Neural cell (in vitro differentiated cells): ENCODE measurements around the gene ABCG8. TPM values are rescaled to one million over a fixed set of nuclear protein-coding genes. Genes with fewer than 3 reads are reported as not detected.

Experiments
- H2AFZ ChIP-seq: fragments of 200-600, 300-800 bp; sonication (generic), shearing (Covaris generic); 2 replicates; pipeline ENCODE4 v1.6.0; 2014; ENCODE audit warnings: low read depth, mild to moderate bottlenecking, antibody characterized with exemption, low read length, moderate library complexity
- H3F3A ChIP-seq: fragments of 200-600 bp; shearing (Covaris generic); 2 replicates; pipeline ENCODE4 v1.6.1; 2016; ENCODE audit warnings: mild to moderate bottlenecking, moderate library complexity, mixed read lengths, antibody characterized with exemption, low read length; ENCODE audit not compliant: insufficient read depth, poor library complexity, severe bottlenecking
- H3K27ac ChIP-seq: fragments of 200-600, 300-800 bp; sonication (generic), shearing (Covaris generic); 2 replicates; pipeline ENCODE4 v1.5.1; 2014; ENCODE audit warnings: mild to moderate bottlenecking, low read length, moderate library complexity
- H3K27me3 ChIP-seq: fragments of 300-800, 200-600 bp; sonication (generic), shearing (Covaris generic); 2 replicates; pipeline ENCODE4 v1.6.0; 2014; ENCODE audit warnings: mild to moderate bottlenecking, low read depth, low read length, moderate library complexity; ENCODE audit not compliant: insufficient read depth
- H3K36me3 ChIP-seq: fragments of 300-800, 200-600 bp; sonication (generic), shearing (Covaris generic); 2 replicates; pipeline ENCODE4 v1.5.1; 2014; ENCODE audit warnings: mild to moderate bottlenecking, antibody characterized with exemption, low read length, moderate library complexity; ENCODE audit not compliant: insufficient read depth
- H3K4me2 ChIP-seq: fragments of 300-800, 200-600 bp; sonication (generic), shearing (Covaris generic); 2 replicates; pipeline ENCODE4 v1.6.0; 2014; ENCODE audit warnings: mild to moderate bottlenecking, low read length
- H3K4me3 ChIP-seq: fragments of 300-800, 200-600 bp; sonication (generic), shearing (Covaris generic); 2 replicates; pipeline ENCODE4 v1.5.1; 2014; ENCODE audit warnings: mild to moderate bottlenecking, low read length, moderate library complexity
- H3K79me2 ChIP-seq: fragments of 200-600 bp; shearing (Covaris generic); replicated peaks from 2 replicates; pipeline ENCODE4 v1.6.0; 2014; ENCODE audit warnings: mild to moderate bottlenecking, low read length, moderate library complexity; ENCODE audit not compliant: insufficient read depth
- H3K9ac ChIP-seq: fragments of 300-800, 200-600 bp; sonication (generic), shearing (Covaris generic); 2 replicates; pipeline ENCODE4 v1.6.1; 2016; ENCODE audit warnings: mild to moderate bottlenecking, low read length, mixed read lengths
- H3K9me2 ChIP-seq: fragments of 200-600 bp; shearing (Covaris generic); 2 replicates; pipeline ENCODE4 v1.6.1; 2016; ENCODE audit warnings: mild to moderate bottlenecking, low read length, mixed read lengths; ENCODE audit not compliant: insufficient read depth
- H3K9me3 ChIP-seq: fragments of 200-600, 300-800 bp; sonication (generic), shearing (Covaris generic); 2 replicates; pipeline ENCODE4 v1.6.1; 2016; ENCODE audit warnings: mild to moderate bottlenecking, mixed run types, low read length, moderate library complexity, mixed read lengths
- H4K20me1 ChIP-seq: fragments of 200-600 bp; shearing (Covaris generic); 2 replicates; pipeline ENCODE4 v1.6.1; 2016; ENCODE audit warnings: mild to moderate bottlenecking, mixed run types; ENCODE audit not compliant: insufficient read depth
- CTCF ChIP-seq: fragments of 450-650 bp; IDR thresholded peaks from 2 replicates; pipeline ENCODE4 v1.5.1; 2014; ENCODE audit warnings: antibody characterized with exemption, mild to moderate bottlenecking, moderate library complexity; ENCODE audit not compliant: poor library complexity, severe bottlenecking
- EP300 ChIP-seq: fragments of 450-650 bp; conservative IDR thresholded peaks from 2 replicates; pipeline ENCODE4 v1.6.1; 2014; ENCODE audit warnings: antibody characterized with exemption, mild to moderate bottlenecking, moderate library complexity; ENCODE audit not compliant: poor library complexity, severe bottlenecking
- EZH2 ChIP-seq: fragments of 200-600, 300-800 bp; shearing (Covaris generic), sonication (generic); IDR thresholded peaks from 2 replicates; pipeline ENCODE4 v1.6.1; 2014; ENCODE audit warnings: antibody characterized with exemption, low read length, borderline replicate concordance, mild to moderate bottlenecking; ENCODE audit not compliant: insufficient read depth, poor library complexity, severe bottlenecking
- MXI1 ChIP-seq: fragments of 450-650 bp; conservative IDR thresholded peaks from 2 replicates; pipeline ENCODE4 v1.6.1; 2014; ENCODE audit warnings: antibody characterized with exemption, mild to moderate bottlenecking; ENCODE audit not compliant: poor library complexity, severe bottlenecking
- POLR2AphosphoS5 ChIP-seq: IDR thresholded peaks from 2 replicates; pipeline ENCODE4 v1.6.1; 2012
- RAD21 ChIP-seq: fragments of 450-650 bp; conservative IDR thresholded peaks from 2 replicates; pipeline ENCODE4 v1.6.1; 2014; ENCODE audit warnings: antibody characterized with exemption, mild to moderate bottlenecking, moderate library complexity
- REST ChIP-seq: IDR thresholded peaks from 2 replicates; pipeline ENCODE4 v1.6.1; 2012; ENCODE audit warnings: borderline replicate concordance
- SMC3 ChIP-seq: fragments of 450-650 bp; conservative IDR thresholded peaks from 2 replicates; pipeline ENCODE4 v1.6.1; 2014; ENCODE audit warnings: antibody characterized with exemption, mild to moderate bottlenecking, moderate library complexity; ENCODE audit not compliant: poor library complexity
- TAF1 ChIP-seq: IDR thresholded peaks from 2 replicates; pipeline ENCODE4 v1.6.1; 2012; ENCODE audit warnings: low read depth
- polyA plus RNA-seq: library from polyadenylated mRNA; depleted of rRNA; stranded (reverse); fragments of >200 nt; gene quantifications from 2 replicates; pipeline ENCODE4 v1.2.3, GENCODE V29; 2014

The ABCG8 gene
- polyA plus RNA-seq, 1 donor from 2014 or later: 0.05 TPM

GRCh38 chr2:43826305-43827250 is 12.2 kb upstream of the ABCG8 start:
- no peak overlapping the region for H3K9ac ChIP-seq
- H4K20me1 ChIP-seq: no peaks in the 10 kb centered on the region
- H2AFZ ChIP-seq: no peak overlapping the region
- H3K36me3 ChIP-seq: no peaks in the 10 kb centered on the region
- H3K4me2 ChIP-seq: no peak overlapping the region
- no peak overlapping the region for H3K27ac ChIP-seq
- H3K4me3 ChIP-seq: no peak overlapping the region
- H3K27me3 ChIP-seq: no peaks in the 10 kb centered on the region
- no peaks in the 10 kb centered on the region for H3K9me2 ChIP-seq
- TF ChIP-seq POLR2AphosphoS5 (no peak), SMC3 (no peak), TAF1 (no peak), REST (no peak), CTCF (no peak), EZH2 (no peak), MXI1 (no peak), EP300 (no peak), RAD21 (no peak)
- no peaks in the 10 kb centered on the region for H3K9me3 ChIP-seq
- no peaks in the 10 kb centered on the region for H3K79me2 ChIP-seq
- H3F3A ChIP-seq: no peaks in the 10 kb centered on the region

- no peaks in the 10 kb centered on the region for H3K79me2 ChIP-seq
- H3K4me3 ChIP-seq: no peak overlapping the region
- no peaks in the 10 kb centered on the region for H3F3A ChIP-seq
- no peak overlapping the region for H3K4me2 ChIP-seq
- TF ChIP-seq EP300 (no peak), REST (no peak), TAF1 (no peak), POLR2AphosphoS5 (no peak), EZH2 (no peak), RAD21 (no peak), MXI1 (no peak), CTCF (no peak), SMC3 (no peak)
- H4K20me1 ChIP-seq: no peaks in the 10 kb centered on the region
- H3K9ac ChIP-seq: no peak overlapping the region
- no peaks in the 10 kb centered on the region for H3K27me3 ChIP-seq
- no peaks in the 10 kb centered on the region for H3K9me3 ChIP-seq
- no peak overlapping the region for H2AFZ ChIP-seq
- no peaks in the 10 kb centered on the region for H3K36me3 ChIP-seq
- H3K9me2 ChIP-seq: no peaks in the 10 kb centered on the region
- H3K27ac ChIP-seq: no peak overlapping the region
Observed at GRCh38 chr2:43831543-43832294, 7.1 kb upstream of the ABCG8 start.
